GM10847 (cell line): ENCODE data around the gene NUP205.

Experiments used
- POLR2A ChIP-seq: IDR thresholded peaks from 2 replicates; pipeline ENCODE4 v1.6.1; 2011; ENCODE audit not compliant: insufficient read length; ENCODE audit errors: extremely low read depth

Gene NUP205

GRCh38 chr7:135669774-135670173 lies 112.1 kb downstream of the NUP205 start:
- no peak for TF ChIP-seq POLR2A

GRCh38 chr7:135670179-135670578 lies 112.5 kb downstream of the NUP205 start:
- no peak for TF ChIP-seq POLR2A

GRCh38 chr7:135672560-135673359 lies 115.0 kb downstream of the NUP205 start:
- no peak for TF ChIP-seq POLR2A

GRCh38 chr7:135673360-135673706 lies 115.6 kb downstream of the NUP205 start:
- no peak for TF ChIP-seq POLR2A

DNA sequence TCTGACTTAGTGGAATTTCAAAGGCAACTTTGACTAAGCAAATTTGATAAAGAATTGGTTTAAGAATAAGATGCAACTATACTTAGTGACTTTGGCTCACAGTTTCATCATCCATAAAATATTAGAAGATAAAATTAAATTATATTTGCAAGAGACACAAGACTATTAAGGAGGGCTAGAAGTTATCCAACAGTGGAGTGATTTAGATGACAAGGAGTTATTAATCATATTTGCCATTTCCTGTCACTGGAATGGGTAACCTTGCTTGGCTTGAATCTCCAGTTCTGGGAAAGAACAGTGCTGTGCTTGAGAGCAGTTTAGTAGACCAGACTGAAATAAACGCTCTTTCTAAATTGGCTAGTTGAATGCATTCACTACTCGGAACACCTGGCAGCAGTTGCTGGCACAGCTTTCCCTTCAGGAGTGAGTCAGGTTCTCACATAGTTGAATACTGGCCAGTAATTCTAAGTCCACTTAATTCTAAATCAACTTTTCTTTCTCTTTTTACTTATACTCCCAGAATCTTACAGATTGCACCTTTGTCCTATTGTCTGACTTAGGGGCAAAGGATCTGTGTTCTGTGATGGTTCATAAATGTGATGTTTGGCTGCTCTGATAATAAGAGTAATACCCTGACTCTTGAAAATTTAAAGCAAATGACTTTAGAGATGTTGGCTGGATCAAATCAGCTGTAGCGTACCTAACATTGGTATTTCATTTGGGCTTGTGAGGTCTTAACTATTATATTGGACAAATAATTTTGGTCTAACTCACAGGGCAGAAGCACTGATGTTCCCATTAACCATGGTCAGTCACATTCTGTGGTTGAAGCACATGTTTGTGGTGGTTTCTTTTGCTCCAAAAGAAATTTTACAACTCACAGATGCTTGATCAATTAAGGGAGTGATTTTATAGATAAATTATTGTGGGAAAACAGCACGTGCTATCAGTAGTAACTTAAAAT lies 121.2 kb downstream of the NUP205 start:
- no peak for TF ChIP-seq POLR2A

DNA sequence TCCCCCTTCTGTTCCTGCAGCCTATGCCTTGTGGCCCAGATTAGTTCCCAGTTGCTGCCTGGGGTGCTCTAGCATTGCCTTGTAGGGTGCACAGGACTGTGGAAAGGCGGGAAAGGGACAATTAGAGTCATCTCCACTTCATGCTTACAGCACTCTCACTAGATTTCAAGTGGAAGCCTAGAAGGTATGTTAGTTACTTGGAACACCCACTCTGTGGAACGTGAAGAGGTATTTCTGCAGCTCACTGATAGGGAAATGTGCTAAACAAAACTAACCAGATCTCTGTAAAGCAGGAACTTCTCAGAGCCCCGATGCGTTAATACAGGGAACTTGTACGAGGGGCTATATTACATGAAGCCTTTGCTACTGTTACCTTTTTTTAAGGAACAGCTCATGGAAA lies 124.0 kb downstream of the NUP205 start:
- no peak for TF ChIP-seq POLR2A

- TF ChIP-seq POLR2A: no peak
Observed at GRCh38 chr7:135682191-135682590, 124.5 kb downstream of the NUP205 start.

DNA sequence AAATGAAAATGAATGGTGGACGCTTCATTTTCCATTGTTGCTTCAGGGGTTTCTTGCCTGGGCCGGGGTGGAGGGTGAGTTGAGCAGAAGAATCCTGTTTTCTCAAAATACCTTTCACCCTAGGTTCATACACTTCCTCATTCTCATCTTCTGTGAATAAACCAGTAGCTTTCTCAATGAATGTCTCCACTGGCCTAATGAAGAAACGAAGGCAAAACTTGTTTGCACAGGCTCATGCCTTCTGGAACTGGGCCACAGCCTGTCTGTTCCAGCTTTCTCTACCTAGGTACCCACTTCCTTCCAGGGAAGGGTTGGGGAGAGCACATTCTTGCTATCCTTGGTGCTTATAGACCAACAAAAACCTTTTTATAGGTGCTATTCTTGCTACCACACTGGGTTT lies 125.9 kb downstream of the NUP205 start:
- TF ChIP-seq POLR2A: no peak

DNA sequence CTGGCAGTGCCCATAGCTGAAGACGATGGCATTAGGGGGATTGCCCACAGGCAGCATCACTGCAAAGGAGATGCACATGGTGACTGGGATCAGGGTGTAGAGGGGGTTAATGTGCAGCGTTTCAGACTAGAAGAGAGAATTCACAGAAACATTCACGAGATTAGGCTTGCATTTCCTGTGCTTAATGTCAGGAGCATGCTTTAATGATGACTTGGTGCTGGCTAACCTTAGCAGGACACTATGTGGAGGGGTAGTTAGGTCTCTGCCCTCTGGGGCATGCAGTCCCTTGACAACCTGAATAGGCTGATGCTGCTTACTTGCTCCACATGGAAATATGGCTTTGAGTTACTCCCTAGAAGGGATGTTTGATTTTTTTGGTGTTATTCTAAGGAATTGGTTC lies 126.4 kb downstream of the NUP205 start:
- TF ChIP-seq POLR2A: no peak

- TF ChIP-seq POLR2A: no peak
Observed at GRCh38 chr7:135684699-135685098, 127.0 kb downstream of the NUP205 start.

- no peak for TF ChIP-seq POLR2A
Observed at GRCh38 chr7:135685306-135686084, 127.8 kb downstream of the NUP205 start.

DNA sequence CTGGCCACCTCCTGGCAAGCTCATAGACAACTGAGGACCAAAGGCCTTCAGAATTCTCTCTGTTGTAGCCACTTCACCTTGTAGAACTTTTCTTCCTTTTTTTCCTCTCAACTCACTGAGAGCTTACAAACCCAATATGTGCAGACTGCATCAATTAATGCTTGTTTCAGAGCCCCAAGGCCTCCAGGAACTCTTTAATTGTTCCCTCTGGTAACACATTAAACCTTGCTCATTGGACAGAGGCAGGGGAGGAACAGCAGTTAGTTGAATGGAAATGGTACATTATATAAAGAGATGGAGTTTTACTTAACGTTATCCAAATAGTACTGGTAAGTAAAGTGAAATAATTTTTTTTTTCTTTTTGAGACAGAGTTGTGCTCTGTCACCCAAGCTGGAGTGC lies 129.7 kb downstream of the NUP205 start:
- TF ChIP-seq POLR2A: no peak

- no peak for TF ChIP-seq POLR2A
Observed at GRCh38 chr7:135690566-135690965, 132.8 kb downstream of the NUP205 start.

DNA sequence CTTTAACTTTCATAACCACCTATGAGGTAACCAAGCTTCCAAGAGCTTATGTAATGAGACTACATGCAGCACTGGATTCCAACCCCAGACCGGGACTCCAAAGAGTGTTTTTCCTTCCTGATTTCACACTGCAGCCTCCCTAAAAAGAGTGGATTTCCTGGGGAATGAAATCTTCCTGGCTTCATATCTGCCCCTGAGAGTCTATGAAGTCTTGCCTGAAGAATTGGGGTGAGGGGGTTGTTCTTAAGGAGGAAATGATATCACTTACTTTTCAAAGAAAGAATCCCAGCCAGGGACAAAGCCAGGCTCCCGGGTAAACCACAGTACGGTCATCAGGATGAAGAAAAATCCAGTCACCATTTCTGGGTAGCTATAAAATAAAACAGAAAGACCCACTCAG lies 134.3 kb downstream of the NUP205 start:
- TF ChIP-seq POLR2A: no peak

DNA sequence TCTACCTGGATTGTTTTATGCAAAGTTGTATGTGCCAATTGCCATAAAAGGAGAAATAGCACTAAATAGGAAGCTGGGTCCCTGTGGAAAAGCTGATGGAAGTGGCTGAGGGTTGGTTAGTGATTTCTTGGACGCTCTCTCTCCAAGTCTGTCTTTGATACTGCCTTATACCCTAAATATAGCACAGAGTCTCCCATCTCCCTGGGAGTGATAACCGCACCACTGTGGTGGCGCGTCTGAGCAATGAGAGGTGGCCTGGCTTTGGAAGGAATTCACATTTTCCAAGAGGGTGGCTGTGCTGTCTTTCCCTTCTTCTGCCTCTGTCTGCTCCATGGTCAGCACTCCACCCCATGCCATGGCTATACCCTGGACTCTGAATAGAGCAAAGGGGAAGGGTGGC lies 135.8 kb downstream of the NUP205 start:
- TF ChIP-seq POLR2A: no peak

- TF ChIP-seq POLR2A: no peak
Observed at GRCh38 chr7:135697276-135698049, 139.7 kb downstream of the NUP205 start.
